BE2C (cell line): ENCODE measurements around the gene PIP5KL1.
A peak's percentile ranks its signal among the peaks of the same experiment; 100 is the strongest.

ENCODE experiments used
- DNase-seq: peaks from one replicate; pipeline ENCODE4 v3.0.0-alpha.2; 2020
- H3K27me3 ChIP-seq: fragments of 250-450 bp; sonication (Bioruptor Pico); 2 replicates; pipeline ENCODE4 v1.5.1; 2020; ENCODE audit warnings: mild to moderate bottlenecking
- H3K36me3 ChIP-seq: fragments of 250-450 bp; sonication (Bioruptor Pico); 2 replicates; pipeline ENCODE4 v1.5.1; 2020; ENCODE audit warnings: mild to moderate bottlenecking
- H3K4me1 ChIP-seq: fragments of 250-450 bp; sonication (Bioruptor Pico); 2 replicates; pipeline ENCODE4 v1.5.1; 2020
- H3K4me3 ChIP-seq: 2 replicates; pipeline ENCODE4 v1.5.1; 2011; ENCODE audit warnings: low read depth, low read length
- H3K9me3 ChIP-seq: fragments of 250-450 bp; sonication (Bioruptor Pico); 2 replicates; pipeline ENCODE4 v1.5.1; 2020
- TF ChIP-seq, protein P1 (sequence below): IDR thresholded peaks from 2 replicates; pipeline ENCODE4 v1.5.1; 2012; ENCODE audit warnings: mild to moderate bottlenecking, low read depth, low read length

Gene PIP5KL1

DNA sequence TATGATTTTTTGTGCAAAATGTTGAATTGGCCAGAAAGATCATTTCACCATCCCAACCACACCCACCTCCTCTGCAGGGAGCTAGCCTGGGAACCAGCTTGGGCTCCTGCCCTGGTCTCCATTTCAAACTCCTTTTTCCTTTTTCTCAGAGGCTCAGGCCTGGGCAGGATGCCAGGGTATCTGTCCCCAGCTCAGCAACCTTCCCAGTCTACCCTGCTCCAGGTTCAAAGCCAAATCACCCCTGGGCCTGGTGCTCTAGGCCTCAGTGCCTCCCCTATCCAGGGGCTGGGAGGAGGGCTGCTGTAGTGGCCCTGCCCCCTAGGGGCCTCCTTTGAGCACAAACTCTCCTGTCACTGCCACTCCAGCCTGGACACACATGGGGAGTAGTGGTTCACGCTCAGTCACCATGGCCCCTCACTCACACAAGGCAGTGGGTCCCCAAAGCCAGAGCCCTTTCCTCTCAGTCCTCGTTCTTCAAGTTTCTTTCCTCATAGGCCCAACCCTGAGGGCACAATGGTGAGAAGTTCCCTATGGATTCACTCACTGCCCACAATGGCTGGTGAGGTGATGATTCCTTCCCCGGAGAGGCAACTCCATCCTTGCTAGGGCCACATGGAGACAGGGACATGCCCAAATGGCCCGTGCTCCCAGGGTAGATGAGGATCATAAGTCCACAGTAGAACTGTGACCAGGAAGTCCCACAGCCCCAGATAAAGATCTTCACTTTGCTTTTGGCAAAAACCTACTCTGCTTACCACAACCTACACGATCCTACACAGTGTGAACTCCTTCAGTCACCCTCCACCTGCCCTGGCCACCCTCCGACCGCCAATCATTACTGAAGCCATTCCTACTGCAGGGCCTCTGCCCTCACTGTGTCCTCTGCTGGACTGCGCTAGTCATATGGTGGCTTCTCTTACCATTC is 12.1 kb downstream of the PIP5KL1 start:
- Histone ChIP-seq H3K4me3 (no peak overlapping the region), H3K4me1 (peaks cover 30% of the 10 kb centered on the region), H3K27me3 (peaks cover 4% of the 10 kb centered on the region; the same call in 1 of the 2 replicates), H3K36me3 (no peaks in the 10 kb centered on the region), H3K9me3 (no peaks in the 10 kb centered on the region)
- DNase-seq: peak; percentile 72
- TF ChIP-seq, protein P1, sequence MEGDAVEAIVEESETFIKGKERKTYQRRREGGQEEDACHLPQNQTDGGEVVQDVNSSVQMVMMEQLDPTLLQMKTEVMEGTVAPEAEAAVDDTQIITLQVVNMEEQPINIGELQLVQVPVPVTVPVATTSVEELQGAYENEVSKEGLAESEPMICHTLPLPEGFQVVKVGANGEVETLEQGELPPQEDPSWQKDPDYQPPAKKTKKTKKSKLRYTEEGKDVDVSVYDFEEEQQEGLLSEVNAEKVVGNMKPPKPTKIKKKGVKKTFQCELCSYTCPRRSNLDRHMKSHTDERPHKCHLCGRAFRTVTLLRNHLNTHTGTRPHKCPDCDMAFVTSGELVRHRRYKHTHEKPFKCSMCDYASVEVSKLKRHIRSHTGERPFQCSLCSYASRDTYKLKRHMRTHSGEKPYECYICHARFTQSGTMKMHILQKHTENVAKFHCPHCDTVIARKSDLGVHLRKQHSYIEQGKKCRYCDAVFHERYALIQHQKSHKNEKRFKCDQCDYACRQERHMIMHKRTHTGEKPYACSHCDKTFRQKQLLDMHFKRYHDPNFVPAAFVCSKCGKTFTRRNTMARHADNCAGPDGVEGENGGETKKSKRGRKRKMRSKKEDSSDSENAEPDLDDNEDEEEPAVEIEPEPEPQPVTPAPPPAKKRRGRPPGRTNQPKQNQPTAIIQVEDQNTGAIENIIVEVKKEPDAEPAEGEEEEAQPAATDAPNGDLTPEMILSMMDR: peak; percentile 49

DNA sequence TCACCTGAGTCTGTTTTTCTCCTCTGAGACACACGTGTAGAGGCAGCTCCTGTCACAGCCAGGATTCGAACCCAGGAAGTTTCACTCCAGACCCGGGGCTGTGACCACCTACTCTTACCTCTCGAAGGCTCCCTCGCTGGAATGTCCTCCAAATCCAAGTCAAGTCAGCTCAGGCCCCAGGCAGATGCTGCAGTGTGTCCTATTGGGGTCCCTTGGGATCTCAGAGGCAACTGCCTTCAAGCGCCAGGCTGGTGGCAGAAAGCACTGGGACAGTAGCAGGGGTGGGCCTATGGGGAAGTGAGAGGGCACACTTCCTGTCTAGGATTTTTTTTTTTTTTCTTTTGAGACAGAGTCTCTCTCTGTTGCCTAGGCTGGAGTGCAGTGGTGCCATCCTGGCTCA is 13.0 kb downstream of the PIP5KL1 start:
- H3K4me3 ChIP-seq: peak overlapping the region; percentile 43

DNA sequence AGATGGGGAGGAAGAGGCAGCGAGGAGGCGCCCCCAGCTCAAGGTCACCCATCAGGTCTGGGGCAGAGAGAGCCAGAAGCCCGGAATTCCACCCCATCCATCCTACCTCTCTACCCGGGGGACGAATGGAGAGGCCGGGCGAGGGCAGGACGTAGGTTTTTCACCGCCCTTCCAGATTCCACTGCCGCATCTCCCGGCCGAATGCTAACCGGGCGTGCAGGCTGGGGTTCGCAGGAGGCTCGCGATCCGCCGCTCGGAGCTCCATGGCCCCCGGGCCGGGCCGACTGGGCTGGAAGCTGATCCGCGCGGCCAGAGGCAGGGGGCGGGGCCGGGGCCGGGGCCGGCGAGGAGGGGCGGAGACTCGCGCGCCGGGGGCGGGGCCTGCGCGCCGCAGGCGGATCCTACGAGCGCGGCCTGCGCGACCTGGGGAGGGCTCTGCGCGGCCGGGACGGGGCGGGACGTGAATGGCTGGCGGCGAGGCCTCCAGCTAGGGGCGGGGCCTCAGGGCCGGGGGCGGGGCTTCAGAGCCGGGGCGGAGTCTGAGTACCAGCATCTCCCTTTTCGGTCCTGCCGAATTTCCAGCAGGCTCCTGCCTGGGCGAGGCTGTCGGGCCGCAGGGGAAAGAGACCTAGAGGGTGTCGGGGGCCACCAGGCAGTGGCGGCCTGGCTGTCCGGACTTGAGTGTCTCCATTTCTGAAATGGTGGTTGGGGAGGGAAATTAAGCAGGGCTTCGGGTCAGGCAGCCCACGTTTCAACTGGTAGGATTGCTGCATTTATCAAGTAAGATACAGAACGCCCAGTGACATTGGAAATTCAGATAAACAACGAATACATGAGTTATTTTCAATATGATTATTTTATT is 13.6 kb downstream of the PIP5KL1 start, which contains the start of gene ST6GALNAC4:
Gene ST6GALNAC4, minus strand, starts transcription at position 322 of the 862 bp plus-strand sequence. CDS start 622 bp downstream, outside the sequence.
- peak; percentile 95 for DNase-seq
- TF ChIP-seq, protein P1: no peak
- H3K9me3 ChIP-seq: no peaks in the 10 kb centered on the region
- H3K4me1 ChIP-seq: peaks cover 27% of the 10 kb centered on the region
- peaks cover 1% of the 10 kb centered on the region; the same call in 1 of the 2 replicates for H3K27me3 ChIP-seq
- H3K36me3 ChIP-seq: no peaks in the 10 kb centered on the region
- peak within 1 kb of the TSS; percentile 72 for H3K4me3 ChIP-seq

More for the DNA sequence above, 13.0 kb downstream of the PIP5KL1 start:
- H3K36me3 ChIP-seq: no peaks in the 10 kb centered on the region
- H3K27me3 ChIP-seq: peaks cover 4% of the 10 kb centered on the region; the same call in 1 of the 2 replicates
- peaks cover 27% of the 10 kb centered on the region for H3K4me1 ChIP-seq
- TF ChIP-seq, protein P1: no peak
- no peak for DNase-seq
- H3K9me3 ChIP-seq: no peaks in the 10 kb centered on the region

DNA sequence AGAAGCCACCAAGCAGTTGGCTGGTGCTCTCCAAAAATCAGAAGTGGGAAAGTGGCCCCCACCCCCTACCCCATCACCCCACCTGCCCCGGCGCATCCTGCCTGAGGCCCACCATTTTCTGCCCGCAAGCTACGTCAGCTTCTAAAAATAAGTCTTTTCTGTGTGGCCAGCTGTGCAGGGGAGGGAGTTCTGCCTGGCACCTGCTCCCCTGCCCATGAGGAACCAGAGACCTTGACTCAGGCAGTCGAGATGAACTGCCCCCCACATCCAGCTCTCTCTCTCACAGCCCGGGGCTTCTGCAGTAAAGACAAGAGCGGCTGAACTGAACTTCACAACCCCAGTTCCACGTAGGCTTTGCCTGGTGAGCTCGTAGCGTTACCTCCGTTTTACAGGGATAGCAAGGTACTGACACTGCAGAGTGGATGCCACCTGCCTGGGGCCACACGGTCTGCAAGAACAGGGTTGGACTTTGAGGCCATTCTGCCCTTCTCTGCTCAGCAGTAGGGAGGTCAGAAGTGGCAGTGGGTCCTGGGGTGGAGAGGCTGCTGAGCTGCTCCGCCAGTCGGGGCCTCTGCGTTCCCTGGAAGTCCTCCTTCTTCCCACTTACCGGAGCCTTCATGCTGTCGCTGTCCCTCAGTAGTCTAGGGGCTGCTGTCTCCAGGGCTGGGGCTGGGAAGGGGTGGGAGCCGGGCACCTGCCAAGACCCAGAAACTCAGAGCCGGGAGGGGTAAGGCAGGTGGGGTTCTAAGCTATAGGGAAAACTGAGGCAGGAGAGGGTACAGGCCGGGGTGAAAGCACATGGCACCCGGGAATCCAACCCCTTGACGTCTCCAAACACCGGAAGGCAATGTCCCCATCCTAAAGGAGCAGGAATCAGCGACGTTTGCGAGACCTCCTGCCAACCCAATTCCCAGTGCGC is 14.5 kb downstream of the PIP5KL1 start:
- H3K9me3 ChIP-seq: no peaks in the 10 kb centered on the region
- H3K27me3 ChIP-seq: no peaks in the 10 kb centered on the region
- TF ChIP-seq, protein P1: no peak
- DNase-seq: no peak
- peak overlapping the region; percentile 72 for H3K4me3 ChIP-seq
- H3K4me1 ChIP-seq: peaks cover 27% of the 10 kb centered on the region
- no peaks in the 10 kb centered on the region for H3K36me3 ChIP-seq

DNA sequence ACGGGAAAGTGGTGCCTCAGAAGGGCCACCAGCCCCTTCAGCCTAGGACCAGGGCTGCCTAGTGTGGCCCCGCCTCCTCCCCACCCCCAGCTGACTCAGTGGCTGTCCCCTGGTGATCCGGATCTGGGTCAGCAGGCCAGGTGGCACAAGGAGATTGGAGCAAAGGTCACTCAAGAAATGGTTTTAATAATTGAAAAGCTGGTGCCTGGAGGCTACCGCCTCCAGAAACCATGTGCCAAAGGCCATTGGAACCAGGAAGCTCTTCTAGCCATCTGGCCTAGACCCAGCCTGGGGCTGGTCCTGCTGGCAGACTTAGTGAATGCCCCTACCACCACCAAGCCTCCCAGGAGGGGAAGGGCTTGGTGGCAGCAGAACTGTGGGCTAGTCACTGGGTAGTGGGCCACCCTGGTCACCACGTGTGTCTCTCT is 15.2 kb downstream of the PIP5KL1 start:
- no peaks in the 10 kb centered on the region for H3K27me3 ChIP-seq
- H3K9me3 ChIP-seq: no peaks in the 10 kb centered on the region
- no peak for DNase-seq
- TF ChIP-seq, protein P1: no peak
- no peak overlapping the region for H3K4me3 ChIP-seq
- peaks cover 27% of the 10 kb centered on the region for H3K4me1 ChIP-seq
- no peaks in the 10 kb centered on the region for H3K36me3 ChIP-seq
